Endodermal cell (in vitro differentiated cells): ENCODE measurements around the gene CD84. TPM values are rescaled to one million over a fixed set of nuclear protein-coding genes. Genes with fewer than 3 reads are reported as not detected.
"Not testable (repeated sequence)": the region's sequence is repeated elsewhere in the genome, so short reads cannot be mapped to it uniquely, and the experiment has no call there.

Experiments used
- DNase-seq: peaks from one replicate; pipeline ENCODE4 v3.0.0-alpha.2; 2017
- H3K27ac ChIP-seq: 2 replicates; pipeline ENCODE4 v1.5.1; 2013; ENCODE audit warnings: mild to moderate bottlenecking, low read depth, low read length, moderate library complexity
- H3K27me3 ChIP-seq: 2 replicates; pipeline ENCODE4 v1.6.1; 2013; ENCODE audit warnings: mild to moderate bottlenecking, low read length, moderate library complexity; ENCODE audit not compliant: insufficient read depth, control insufficient read depth, poor library complexity, severe bottlenecking
- H3K36me3 ChIP-seq: 2 replicates; pipeline ENCODE4 v1.7.0; 2013; ENCODE audit warnings: mild to moderate bottlenecking, low read length, moderate library complexity; ENCODE audit not compliant: control insufficient read depth, insufficient read depth
- H3K4me1 ChIP-seq: one replicate; pipeline ENCODE4 v1.7.0; 2013; ENCODE audit warnings: low read length; ENCODE audit not compliant: control insufficient read depth, insufficient read depth
- H3K4me3 ChIP-seq: 2 replicates; pipeline ENCODE4 v1.5.1; 2013; ENCODE audit warnings: mild to moderate bottlenecking, low read length, moderate library complexity
- H3K9ac ChIP-seq: 2 replicates; pipeline ENCODE4 v1.6.1; 2013; ENCODE audit warnings: mild to moderate bottlenecking, low read length, moderate library complexity; ENCODE audit not compliant: poor library complexity, severe bottlenecking; ENCODE audit errors: extremely low read depth
- H3K9me3 ChIP-seq: 2 replicates; pipeline ENCODE4 v1.6.1; 2013; ENCODE audit warnings: mild to moderate bottlenecking, low read length, moderate library complexity; ENCODE audit not compliant: control insufficient read depth
- H3K27ac Mint-ChIP-seq: 2 replicates; pipeline ENCODE4 v1.8.0; 2020; ENCODE audit warnings: mixed read lengths
- H3K27me3 Mint-ChIP-seq: 2 replicates; pipeline ENCODE4 v1.8.0; 2021; ENCODE audit warnings: mild to moderate bottlenecking, mixed read lengths; ENCODE audit not compliant: insufficient read depth
- H3K36me3 Mint-ChIP-seq: 2 replicates; pipeline ENCODE4 v1.8.0; 2020; ENCODE audit warnings: low read depth, mixed read lengths
- H3K4me1 Mint-ChIP-seq: 2 replicates; pipeline ENCODE4 v1.8.0; 2020; ENCODE audit warnings: mixed read lengths
- H3K4me3 Mint-ChIP-seq: 2 replicates; pipeline ENCODE4 v1.8.0; 2020; ENCODE audit warnings: mild to moderate bottlenecking, moderate library complexity, mixed read lengths
- H3K9me3 Mint-ChIP-seq: 2 replicates; pipeline ENCODE4 v1.8.0; 2020; ENCODE audit warnings: mild to moderate bottlenecking, mixed read lengths
- WGBS, 2 experiments: methylation state at CpG; one replicate each; pipeline versions ENCODE4 v1.1.5 to v1.1.7; 2013; ENCODE audit warnings: missing lambda C conversion rate in 2 of 2, mixed read lengths in 1 of 2; ENCODE audit not compliant: insufficient coverage in 1 of 2, insufficient read length in 1 of 2; 5-methylcytosine and 5-hydroxymethylcytosine counted together
- total RNA-seq, 2 donors: library from RNA; stranded (reverse); fragmentation: NEBNext Ultra II Directional in 1 of 2; extraction: Animal tissue kit (Norgen Biotek cat#: 25700) in 1 of 2; gene quantifications; 2 replicates in 1 of 2; 3 replicates in 1 of 2; pipeline ENCODE4 v1.2.1, GENCODE V29; 2021
- TF ChIP-seq, protein P1 (sequence below): fragments of 200-600 bp; sonication (generic); conservative IDR thresholded peaks from 2 replicates; pipeline ENCODE4 v1.5.0; 2021; ENCODE audit warnings: antibody characterized with exemption, mild to moderate bottlenecking

Gene CD84
- total RNA-seq, 2 donors from 2014 or later: not detected

DNA sequence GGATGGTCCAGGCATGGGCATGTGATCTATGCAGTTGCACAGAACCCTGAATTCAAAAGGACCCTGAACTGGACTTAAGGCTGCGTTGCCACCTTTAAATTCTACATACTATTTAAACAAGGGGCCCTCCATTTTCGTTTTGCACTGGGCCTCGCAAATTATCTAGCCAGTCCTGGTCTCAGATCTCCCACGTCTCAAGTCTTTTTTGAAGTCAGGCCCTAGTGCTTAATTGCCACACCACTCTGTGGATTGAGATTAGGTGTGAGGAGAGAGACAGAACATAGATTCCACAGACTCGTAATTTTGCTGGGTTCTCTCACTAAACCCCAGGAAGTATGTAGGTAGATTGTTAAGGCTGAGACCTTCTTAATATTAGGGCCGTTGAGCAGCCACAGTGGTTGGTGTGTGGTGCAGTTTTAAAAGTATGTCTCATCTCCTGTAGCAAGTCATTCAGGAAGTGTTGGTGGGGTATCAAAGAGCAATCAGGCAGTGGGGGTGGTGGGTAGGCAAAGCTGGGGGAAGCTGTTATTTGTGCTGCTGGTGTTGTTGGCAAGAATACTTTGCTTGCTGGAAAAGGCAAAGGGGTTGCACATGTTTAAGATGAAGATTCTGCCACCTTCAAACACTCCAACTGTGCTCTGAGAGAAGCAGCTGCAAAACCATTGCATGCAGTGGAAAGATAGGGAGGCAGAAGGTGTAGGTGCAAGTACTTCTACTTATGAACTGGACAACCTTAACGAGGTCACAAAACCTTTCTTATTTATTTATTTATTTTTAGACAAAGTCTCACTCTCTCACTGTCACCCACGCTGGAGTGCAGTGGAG, 11.2 kb downstream of the CD84 start:
- Mint-ChIP-seq H3K4me3 (no peak overlapping the region), H3K36me3 (no peaks in the 10 kb centered on the region), H3K4me1 (peaks cover 14% of the 10 kb centered on the region), H3K27ac (no peak overlapping the region), H3K9me3 (peaks cover 4% of the 10 kb centered on the region), H3K27me3 (peaks cover 2% of the 10 kb centered on the region)
- Histone ChIP-seq H3K27me3 (no peaks in the 10 kb centered on the region), H3K27ac (no peak overlapping the region), H3K9ac (no peak overlapping the region), H3K36me3 (no peaks in the 10 kb centered on the region), H3K9me3 (peaks cover 5% of the 10 kb centered on the region), H3K4me3 (no peak overlapping the region), H3K4me1 (peaks cover 7% of the 10 kb centered on the region)
- 87 to 91% methylated on average over 6 to 8 of the region's 8 CpGs for WGBS, 2 experiments
- TF ChIP-seq, protein P1, sequence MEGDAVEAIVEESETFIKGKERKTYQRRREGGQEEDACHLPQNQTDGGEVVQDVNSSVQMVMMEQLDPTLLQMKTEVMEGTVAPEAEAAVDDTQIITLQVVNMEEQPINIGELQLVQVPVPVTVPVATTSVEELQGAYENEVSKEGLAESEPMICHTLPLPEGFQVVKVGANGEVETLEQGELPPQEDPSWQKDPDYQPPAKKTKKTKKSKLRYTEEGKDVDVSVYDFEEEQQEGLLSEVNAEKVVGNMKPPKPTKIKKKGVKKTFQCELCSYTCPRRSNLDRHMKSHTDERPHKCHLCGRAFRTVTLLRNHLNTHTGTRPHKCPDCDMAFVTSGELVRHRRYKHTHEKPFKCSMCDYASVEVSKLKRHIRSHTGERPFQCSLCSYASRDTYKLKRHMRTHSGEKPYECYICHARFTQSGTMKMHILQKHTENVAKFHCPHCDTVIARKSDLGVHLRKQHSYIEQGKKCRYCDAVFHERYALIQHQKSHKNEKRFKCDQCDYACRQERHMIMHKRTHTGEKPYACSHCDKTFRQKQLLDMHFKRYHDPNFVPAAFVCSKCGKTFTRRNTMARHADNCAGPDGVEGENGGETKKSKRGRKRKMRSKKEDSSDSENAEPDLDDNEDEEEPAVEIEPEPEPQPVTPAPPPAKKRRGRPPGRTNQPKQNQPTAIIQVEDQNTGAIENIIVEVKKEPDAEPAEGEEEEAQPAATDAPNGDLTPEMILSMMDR: no peak
- DNase-seq: no peak

GRCh38 chr1:160567341-160567740, 12.0 kb downstream of the CD84 start:
- Histone ChIP-seq H3K36me3 (no peaks in the 10 kb centered on the region), H3K27me3 (no peaks in the 10 kb centered on the region), H3K9ac (no peak overlapping the region), H3K4me3 (no peak overlapping the region), H3K27ac (no peak overlapping the region), H3K4me1 (peaks cover 7% of the 10 kb centered on the region), H3K9me3 (peaks cover 12% of the 10 kb centered on the region)
- WGBS, 2 experiments: 84% methylated on average over 3 to 5 of the region's 5 CpGs
- Mint-ChIP-seq H3K36me3 (no peaks in the 10 kb centered on the region), H3K9me3 (peaks cover 12% of the 10 kb centered on the region), H3K4me1 (peaks cover 14% of the 10 kb centered on the region), H3K27ac (no peak overlapping the region), H3K4me3 (no peak overlapping the region), H3K27me3 (peaks cover 2% of the 10 kb centered on the region)
- no peak for DNase-seq
- TF ChIP-seq, protein P1: no peak

GRCh38 chr1:160565564-160565963, 13.7 kb downstream of the CD84 start:
- TF ChIP-seq, protein P1: no peak
- peaks cover 15% of the 10 kb centered on the region for H3K9me3 Mint-ChIP-seq
- no peak for DNase-seq

DNA sequence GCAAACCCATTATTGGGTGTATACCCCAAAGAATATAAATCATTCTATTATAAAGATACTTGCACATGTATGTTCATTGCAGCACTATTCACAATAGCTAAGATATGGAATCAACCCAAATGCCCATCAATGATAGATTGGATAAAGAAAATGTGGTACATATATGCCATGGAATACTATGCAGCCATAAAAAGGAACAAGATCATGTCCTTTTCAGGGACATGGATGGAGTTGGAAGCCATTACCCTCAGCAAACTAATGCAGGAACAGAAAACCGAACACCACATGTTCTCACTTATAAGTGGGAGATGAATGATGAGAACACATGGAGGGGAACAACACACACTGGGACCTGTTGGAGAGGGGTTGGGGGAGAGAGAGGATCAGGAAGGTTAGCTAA, 16.1 kb downstream of the CD84 start:
- peaks cover 14% of the 10 kb centered on the region for H3K4me1 Mint-ChIP-seq
- H3K4me3 Mint-ChIP-seq: not testable (repeated sequence)

More at GRCh38 chr1:160565564-160565963, 13.7 kb downstream of the CD84 start:
- no peaks in the 10 kb centered on the region for H3K27me3 ChIP-seq
- 94 to 96% methylated on average over 3 to 4 of the region's 4 CpGs for WGBS, 2 experiments
- H3K9ac ChIP-seq: no peak overlapping the region
- Mint-ChIP-seq H3K27me3 (no peaks in the 10 kb centered on the region), H3K4me1 (peaks cover 14% of the 10 kb centered on the region), H3K4me3 (no peak overlapping the region), H3K27ac (no peak overlapping the region), H3K36me3 (no peaks in the 10 kb centered on the region)
- H3K4me1 ChIP-seq: peaks cover 7% of the 10 kb centered on the region
- H3K36me3 ChIP-seq: no peaks in the 10 kb centered on the region
- H3K27ac ChIP-seq: no peak overlapping the region
- H3K4me3 ChIP-seq: no peak overlapping the region
- H3K9me3 ChIP-seq: peaks cover 15% of the 10 kb centered on the region

DNA sequence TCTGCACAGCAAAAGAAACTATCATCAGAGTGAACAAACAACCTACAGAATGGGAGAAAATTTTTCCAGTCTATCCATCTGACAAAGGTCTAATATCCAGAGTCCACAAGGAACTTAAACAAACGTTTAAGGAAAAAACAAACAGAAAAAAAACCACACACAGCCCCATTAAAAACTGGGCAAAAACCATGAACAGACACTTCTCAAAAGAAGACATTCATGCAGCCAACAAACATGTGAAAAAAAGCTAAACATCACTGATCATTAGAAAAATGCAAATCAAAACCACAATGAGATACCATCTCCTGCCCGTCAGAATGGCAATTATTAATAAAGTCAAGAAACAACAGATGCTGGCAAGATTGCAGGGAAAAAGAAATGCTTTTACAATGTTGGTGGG, 16.6 kb downstream of the CD84 start:
- not testable (repeated sequence) for H3K27ac ChIP-seq, H3K4me1 ChIP-seq, H3K27ac Mint-ChIP-seq, H3K36me3 ChIP-seq, H3K4me3 Mint-ChIP-seq, H3K4me1 Mint-ChIP-seq, DNase-seq, H3K4me3 ChIP-seq, H3K9ac ChIP-seq, H3K36me3 Mint-ChIP-seq, H3K27me3 Mint-ChIP-seq, H3K27me3 ChIP-seq
- peaks cover 15% of the 10 kb centered on the region for H3K9me3 Mint-ChIP-seq
- WGBS, 2 experiments: 86 to 92% methylated on average over 1 to 2 of the region's 2 CpGs
- H3K9me3 ChIP-seq: peaks cover 15% of the 10 kb centered on the region

More for the DNA sequence above, 16.1 kb downstream of the CD84 start:
- H3K36me3 ChIP-seq, H3K4me3 ChIP-seq, H3K27ac Mint-ChIP-seq, H3K4me1 ChIP-seq, H3K36me3 Mint-ChIP-seq, H3K27me3 Mint-ChIP-seq, H3K27me3 ChIP-seq, H3K9ac ChIP-seq, H3K27ac ChIP-seq, DNase-seq: not testable (repeated sequence)
- WGBS, 2 experiments: 69% methylated on average over 1 of the region's 1 CpG; no CpG with 5 or more reads in 1 of the 2 experiments
- H3K9me3 Mint-ChIP-seq: peaks cover 15% of the 10 kb centered on the region
- H3K9me3 ChIP-seq: peaks cover 15% of the 10 kb centered on the region
